PFSK-1 (cell line): ENCODE data around the gene DNAH2.
A peak's percentile ranks its signal among the peaks of the same experiment; 100 is the strongest.

Source experiments
- FOXP2 ChIP-seq: optimal IDR thresholded peaks from 2 replicates; pipeline ENCODE3; 2011; ENCODE audit warnings: borderline replicate concordance, control low read depth, inconsistent platforms; ENCODE audit not compliant: insufficient read depth; ENCODE audit errors: extremely low read length, extremely low read depth
- POLR2AphosphoS5 ChIP-seq: IDR thresholded peaks from 2 replicates; pipeline ENCODE4 v1.6.1; 2012; ENCODE audit warnings: low read depth, mild to moderate bottlenecking, control low read depth, low read length, moderate library complexity
- REST ChIP-seq, 2 experiments: IDR thresholded peaks; 2 replicates each; pipeline versions ENCODE4 v1.6.1 to v1.8.0; 2011 to 2012; ENCODE audit warnings: low read depth in 2 of 2, low read length in 2 of 2, control low read depth in 1 of 2, inconsistent platforms in 1 of 2, mild to moderate bottlenecking in 1 of 2, moderate library complexity in 1 of 2; ENCODE audit not compliant: insufficient read depth in 1 of 2
- SIN3A ChIP-seq: IDR thresholded peaks from 2 replicates; pipeline ENCODE4 v1.6.1; 2012; ENCODE audit warnings: mild to moderate bottlenecking, low read length, moderate library complexity, borderline replicate concordance; ENCODE audit not compliant: insufficient read depth
- TAF1 ChIP-seq: IDR thresholded peaks from 2 replicates; pipeline ENCODE4 v1.6.1; 2012; ENCODE audit warnings: low read length, control low read depth, borderline replicate concordance; ENCODE audit not compliant: insufficient read depth

The DNAH2 gene

GRCh38 chr17:7852919-7853690 lies 135.6 kb downstream of the DNAH2 start:
- TF ChIP-seq TAF1, result no peak
- TF ChIP-seq POLR2AphosphoS5, result no peak
- TF ChIP-seq SIN3A, result no peak
- TF ChIP-seq FOXP2, result no peak
- TF ChIP-seq REST (IDR thresholded peaks at IDR 0.05; ENCODE audit: insufficient read depth in 1 of 2, low read depth in 2 of 2, low read length in 2 of 2), result no peak

- TF ChIP-seq TAF1, result no peak
- TF ChIP-seq POLR2AphosphoS5, result no peak
- no peak for TF ChIP-seq REST (IDR thresholded peaks at IDR 0.05; ENCODE audit: insufficient read depth in 1 of 2, low read depth in 2 of 2, low read length in 2 of 2)
- no peak for TF ChIP-seq FOXP2
- no peak for TF ChIP-seq SIN3A
These were observed 136.1 kb downstream of the DNAH2 start for GRCh38 chr17:7853691-7854038.

GRCh38 chr17:7854078-7854777 lies 136.7 kb downstream of the DNAH2 start:
- no peak for TF ChIP-seq POLR2AphosphoS5
- TF ChIP-seq TAF1, result no peak
- TF ChIP-seq FOXP2, result no peak
- TF ChIP-seq REST (IDR thresholded peaks at IDR 0.05; ENCODE audit: insufficient read depth in 1 of 2, low read depth in 2 of 2, low read length in 2 of 2), result no peak
- TF ChIP-seq SIN3A, result no peak

GRCh38 chr17:7854851-7855659 lies 137.5 kb downstream of the DNAH2 start, which contains the start of gene TMEM88:
TSS of gene TMEM88 (plus strand) at chr17:7855066. CDS start at chr17:7855075, 9 bp downstream.
- TF ChIP-seq POLR2AphosphoS5 (no peak), SIN3A (no peak)

GRCh38 chr17:7855660-7856010 lies 138.1 kb downstream of the DNAH2 start:
- TF ChIP-seq FOXP2, result no peak
- peak; percentile 35; the same call in 1 of the 2 replicates for TF ChIP-seq TAF1
